NCI-H1930 (cell line): Measurements from ENCODE around the gene ARHGEF40.
"Not testable (repeated sequence)": the region's sequence is repeated elsewhere in the genome, so short reads cannot be mapped to it uniquely, and the experiment has no call there.

Source experiments
- DNase-seq, 2 experiments: peaks; one replicate each; lab custom pipeline; 2025; lab: John Stamatoyannopoulos, UW

ARHGEF40 gene

GRCh38 chr14:21039585-21040369 lies 30.3 kb upstream of the ARHGEF40 start:
- no peak for DNase-seq

GRCh38 chr14:21040370-21040925 lies 29.7 kb upstream of the ARHGEF40 start:
- DNase-seq: no peak

GRCh38 chr14:21040941-21041340 lies 29.2 kb upstream of the ARHGEF40 start:
- not testable (repeated sequence) for DNase-seq

GRCh38 chr14:21041676-21042433 lies 28.2 kb upstream of the ARHGEF40 start, which contains the start of gene RNASE7:
TSS of gene RNASE7 (plus strand) at chr14:21042362. CDS start at chr14:21042993, 631 bp downstream.
- DNase-seq: no peak

DNA sequence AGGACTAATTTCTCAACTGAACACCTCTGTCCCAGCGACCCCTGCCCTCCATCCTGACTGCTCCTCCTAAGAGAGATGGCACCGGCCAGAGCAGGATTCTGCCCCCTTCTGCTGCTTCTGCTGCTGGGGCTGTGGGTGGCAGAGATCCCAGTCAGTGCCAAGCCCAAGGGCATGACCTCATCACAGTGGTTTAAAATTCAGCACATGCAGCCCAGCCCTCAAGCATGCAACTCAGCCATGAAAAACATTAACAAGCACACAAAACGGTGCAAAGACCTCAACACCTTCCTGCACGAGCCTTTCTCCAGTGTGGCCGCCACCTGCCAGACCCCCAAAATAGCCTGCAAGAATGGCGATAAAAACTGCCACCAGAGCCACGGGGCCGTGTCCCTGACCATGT lies 27.2 kb upstream of the ARHGEF40 start:
- no peak for DNase-seq

DNA sequence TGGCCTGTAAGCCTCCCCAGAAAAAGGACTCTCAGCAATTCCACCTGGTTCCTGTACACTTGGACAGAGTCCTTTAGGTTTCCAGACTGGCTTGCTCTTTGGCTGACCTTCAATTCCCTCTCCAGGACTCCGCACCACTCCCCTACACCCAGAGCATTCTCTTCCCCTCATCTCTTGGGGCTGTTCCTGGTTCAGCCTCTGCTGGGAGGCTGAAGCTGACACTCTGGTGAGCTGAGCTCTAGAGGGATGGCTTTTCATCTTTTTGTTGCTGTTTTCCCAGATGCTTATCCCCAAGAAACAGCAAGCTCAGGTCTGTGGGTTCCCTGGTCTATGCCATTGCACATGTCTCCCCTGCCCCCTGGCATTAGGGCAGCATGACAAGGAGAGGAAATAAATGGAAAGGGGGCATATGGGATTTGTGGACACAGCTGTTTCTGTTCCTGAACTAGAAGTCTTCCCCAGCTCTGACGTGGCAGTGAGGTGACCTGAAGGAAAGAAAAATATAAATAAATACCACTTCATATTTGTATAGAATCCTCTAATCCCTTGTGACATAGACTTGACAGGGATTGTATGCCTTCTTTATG lies 26.6 kb upstream of the ARHGEF40 start:
- no peak for DNase-seq

GRCh38 chr14:21043974-21044618 lies 26.0 kb upstream of the ARHGEF40 start:
- DNase-seq: no peak

- DNase-seq: no peak
Observed at GRCh38 chr14:21047378-21047781, 22.7 kb upstream of the ARHGEF40 start.

DNA sequence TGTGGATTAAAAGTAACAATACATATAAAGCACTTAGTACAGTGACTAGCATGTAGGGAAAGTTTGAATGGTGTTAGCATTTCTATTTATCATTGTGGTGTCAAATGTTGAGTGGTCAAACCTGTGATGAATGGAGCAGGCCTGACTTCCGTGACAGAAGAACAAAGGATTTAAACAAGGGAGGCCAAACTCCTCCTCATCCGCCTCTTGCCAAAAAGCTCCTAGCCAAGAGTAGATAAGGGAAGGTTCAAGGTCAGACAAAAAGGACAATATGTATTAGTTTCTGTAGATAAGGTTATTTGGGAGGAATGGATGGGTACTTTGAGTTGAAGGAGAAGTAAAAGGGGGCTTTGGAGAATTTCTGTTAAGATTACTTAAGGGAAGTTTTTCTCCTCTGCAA lies 21.5 kb upstream of the ARHGEF40 start:
- no peak for DNase-seq

- DNase-seq: no peak
Observed at GRCh38 chr14:21049271-21049673, 20.8 kb upstream of the ARHGEF40 start.

DNA sequence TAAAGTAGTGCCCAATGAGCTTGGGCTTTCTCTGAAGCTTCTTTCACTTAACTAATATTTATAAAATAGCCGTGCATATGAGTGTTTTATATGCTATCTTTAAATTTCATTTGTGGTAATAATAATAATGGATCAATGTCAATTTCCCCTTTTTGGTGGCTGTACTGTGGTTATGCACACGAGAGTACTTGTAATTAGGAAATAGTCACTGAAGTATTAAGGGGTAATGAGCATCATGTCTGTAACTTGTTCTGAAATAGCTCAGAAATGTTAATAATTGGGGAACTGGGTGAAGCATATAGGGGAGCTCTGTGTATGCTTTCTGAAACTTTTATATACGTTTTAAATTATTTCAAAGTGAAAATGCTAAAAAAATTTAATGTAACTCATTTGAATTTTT lies 19.5 kb upstream of the ARHGEF40 start:
- DNase-seq: no peak

- DNase-seq: no peak
Observed at GRCh38 chr14:21053184-21054122, 16.7 kb upstream of the ARHGEF40 start.

GRCh38 chr14:21054123-21054767 lies 15.9 kb upstream of the ARHGEF40 start:
- DNase-seq: no peak

- DNase-seq: no peak
Observed at GRCh38 chr14:21054768-21055145, 15.3 kb upstream of the ARHGEF40 start.

GRCh38 chr14:21055432-21056117 lies 14.5 kb upstream of the ARHGEF40 start:
- no peak for DNase-seq

DNA sequence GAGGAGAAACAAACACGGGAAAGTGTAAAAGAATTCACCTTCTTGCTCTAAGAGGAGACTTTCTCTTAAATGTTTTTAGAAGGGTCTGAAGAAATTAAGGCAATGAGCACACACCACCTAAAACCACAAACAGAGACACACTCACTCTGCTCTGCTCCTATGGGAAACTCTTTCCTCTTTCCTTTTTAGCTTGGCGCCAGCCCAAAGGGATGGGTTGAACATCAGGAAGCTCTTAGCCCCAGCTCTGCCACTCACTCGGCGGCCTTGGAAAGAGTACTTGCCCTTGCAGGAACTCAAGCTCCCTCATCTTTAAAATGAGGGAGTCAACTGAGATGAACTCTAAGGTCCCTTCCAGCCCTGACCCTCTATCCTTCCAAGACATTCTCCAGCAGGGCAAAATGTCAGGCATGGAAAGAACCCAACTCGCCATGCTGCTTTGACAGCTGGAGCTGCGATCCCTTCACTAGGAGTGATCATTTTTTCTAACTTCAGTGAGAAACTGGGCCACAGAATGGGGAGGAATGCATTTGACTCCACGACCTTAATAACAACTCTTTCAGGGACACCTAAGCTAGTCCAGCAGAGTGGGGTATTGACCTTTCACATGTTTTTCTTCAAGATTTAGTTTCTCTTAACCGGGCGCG lies 13.5 kb upstream of the ARHGEF40 start:
- no peak for DNase-seq

GRCh38 chr14:21057803-21058675 lies 12.1 kb upstream of the ARHGEF40 start, which contains the start of gene RNASE8:
TSS of gene RNASE8 (plus strand) at chr14:21057822. CDS start at chr14:21057893, 71 bp downstream.
- no peak for DNase-seq

DNA sequence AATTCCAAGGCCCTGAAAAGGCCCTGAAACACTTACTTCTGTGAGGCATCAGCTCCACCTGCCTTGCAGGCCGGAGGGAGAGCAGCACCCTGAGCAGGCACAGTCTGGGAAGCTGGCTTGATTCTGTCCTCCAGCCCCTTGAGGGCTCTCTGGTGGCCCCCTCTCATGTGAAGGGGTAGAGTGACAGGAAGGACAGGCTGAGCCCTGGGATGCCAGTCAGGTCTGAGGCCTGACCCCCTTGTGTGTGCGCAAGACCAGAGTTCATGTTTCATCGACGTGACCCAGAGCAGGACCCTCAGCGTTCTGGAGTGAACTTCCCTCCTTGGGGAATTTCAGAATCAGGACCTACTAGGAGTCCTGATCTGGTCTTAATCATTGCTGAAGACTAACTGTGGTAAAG lies 11.2 kb upstream of the ARHGEF40 start:
- no peak for DNase-seq
